ENCODE results near the gene RBFOX2. TPM values are rescaled to one million over a fixed set of nuclear protein-coding genes. Genes with fewer than 3 reads are reported as not detected.
"Not testable (repeated sequence)": the region's sequence is repeated elsewhere in the genome, so short reads cannot be mapped to it uniquely, and the experiment has no call there.

RBFOX2 gene
- total and polyA plus RNA-seq, 2 of the 8 experiments (the other 6 are each of a cell fraction or from before 2014, with no cell fraction given), result 121 to 122 TPM

GRCh38 chr22:36070645-36071044 is 42.0 kb upstream of the RBFOX2 start:
- CTCF ChIA-PET (ENCODE audit: partially characterized antibody), result interaction anchor here (0.8 to 2.0 kb wide), 4 partner anchors 12 to 444 kb away, joined by 3 to 7 read pairs (median 3); no protein-coding TSS in a partner anchor
- H2BK120ac ChIP-seq (replicated peaks; ENCODE audit: low read depth, low read length); H3K4me1 ChIP-seq (replicated peaks in 1 of 4; ENCODE audit: control insufficient read depth in 3 of 4, insufficient read depth in 4 of 4, low read length in 3 of 4); H4K91ac ChIP-seq (replicated peaks; ENCODE audit: insufficient read length, low read length); DNase-seq (ENCODE audit: low read depth in 1 of 2, low spot score in 2 of 2); H3K14ac ChIP-seq (ENCODE audit: insufficient read length); H2AFZ ChIP-seq (ENCODE audit: low read length); H3K4me2 ChIP-seq (ENCODE audit: insufficient read depth in 1 of 2, low read depth in 2 of 2, low read length in 2 of 2); H3K9me3 ChIP-seq (ENCODE audit: insufficient read depth in 2 of 2, low read depth in 1 of 2, low read length in 1 of 2); H3K23me2 ChIP-seq (ENCODE audit: low read depth, low read length); H3K9ac ChIP-seq (replicated peaks in 1 of 4; ENCODE audit: extremely low read depth in 1 of 4, low read depth in 3 of 4, low read length in 3 of 4); H3K36me3 ChIP-seq (ENCODE audit: control insufficient read depth in 2 of 4, insufficient read depth in 4 of 4, low read length in 3 of 4); H3K27me3 ChIP-seq (replicated peaks in 1 of 4; ENCODE audit: control insufficient read depth in 3 of 4, extremely low read depth in 1 of 4, insufficient read depth in 3 of 4, low read length in 3 of 4); H4K5ac ChIP-seq (ENCODE audit: insufficient read length, low read depth, low read length); H3K4ac ChIP-seq (replicated peaks; ENCODE audit: insufficient read length, low read depth, low read length); H2BK20ac ChIP-seq (ENCODE audit: low read length); H2AK5ac ChIP-seq (ENCODE audit: low read depth, low read length); H3K18ac ChIP-seq (ENCODE audit: extremely low read depth, low read length); H3K79me1 ChIP-seq (ENCODE audit: low read depth, low read length); H4K8ac ChIP-seq (ENCODE audit: extremely low read depth, insufficient read depth, low read length); H3K4me3 ChIP-seq (ENCODE audit: extremely low read depth in 1 of 4, insufficient read depth in 2 of 4, low read depth in 3 of 4, low read length in 4 of 4); H2BK15ac ChIP-seq (ENCODE audit: low read length); H2BK5ac ChIP-seq (ENCODE audit: low read depth, low read length); H2BK12ac ChIP-seq (ENCODE audit: low read depth, low read length); FAIRE-seq; H3K79me2 ChIP-seq (ENCODE audit: control insufficient read depth in 1 of 2, insufficient read depth in 2 of 2, low read length in 2 of 2); H3K27ac ChIP-seq (ENCODE audit: low read depth, low read length); H3K56ac ChIP-seq (replicated peaks; ENCODE audit: insufficient read length, low read depth, low read length); H4K20me1 ChIP-seq (replicated peaks in 1 of 2; ENCODE audit: control insufficient read depth in 1 of 2, insufficient read depth in 2 of 2, low read length in 2 of 2); H3K23ac ChIP-seq (ENCODE audit: insufficient read length): not testable (repeated sequence)
- WGBS, 2 experiments (ENCODE audit: extremely low coverage in 1 of 2, insufficient coverage in 1 of 2, insufficient read length in 1 of 2, insufficient replicate concordance in 2 of 2, low coverage in 1 of 2, low lambda C conversion rate in 2 of 2, missing lambda C conversion rate in 1 of 2), result 76% methylated on average over 2 of the region's 2 CpGs; no CpG with 5 or more reads in 1 of the 2 experiments
- POLR2A ChIA-PET (ENCODE audit: partially characterized antibody), result interaction anchor here (0.9 kb wide), 1 partner anchor 42 kb away, joined by 3 read pairs; the partner anchor contains the start of gene RBFOX2

Measured in H1 (cell line).